HG02852 (cell line): Measurements from ENCODE around the gene WFDC2.

Experiments
- ATAC-seq: cut with Tn5 transposase; IDR thresholded peaks from one replicate; pipeline ENCODE4 v1.9.1; 2021; ENCODE audit warnings: mild to moderate bottlenecking, moderate library complexity; ENCODE audit not compliant: unreplicated experiment

Gene WFDC2

DNA sequence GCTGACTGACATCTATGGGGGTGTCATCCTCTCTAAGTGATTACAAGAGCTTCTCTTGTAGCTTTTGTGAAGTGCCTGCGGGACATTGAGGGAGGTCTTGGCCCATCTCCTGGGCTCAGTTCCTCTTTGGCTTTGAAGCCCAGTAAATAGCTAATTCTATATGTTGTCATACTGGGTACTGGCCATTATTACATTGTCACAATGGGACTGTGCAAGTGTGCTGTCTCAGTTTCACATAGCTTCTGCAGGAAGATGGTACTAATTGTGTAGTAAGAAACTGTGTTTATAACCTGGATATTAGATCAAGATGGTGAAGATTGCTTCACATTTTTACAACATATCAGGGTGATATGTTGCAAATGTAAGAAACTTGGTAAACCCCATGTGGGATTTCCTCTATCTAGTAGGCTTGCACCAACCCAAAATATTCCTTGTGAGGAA is 26.0 kb downstream of the WFDC2 start:
- ATAC-seq: no peak

DNA sequence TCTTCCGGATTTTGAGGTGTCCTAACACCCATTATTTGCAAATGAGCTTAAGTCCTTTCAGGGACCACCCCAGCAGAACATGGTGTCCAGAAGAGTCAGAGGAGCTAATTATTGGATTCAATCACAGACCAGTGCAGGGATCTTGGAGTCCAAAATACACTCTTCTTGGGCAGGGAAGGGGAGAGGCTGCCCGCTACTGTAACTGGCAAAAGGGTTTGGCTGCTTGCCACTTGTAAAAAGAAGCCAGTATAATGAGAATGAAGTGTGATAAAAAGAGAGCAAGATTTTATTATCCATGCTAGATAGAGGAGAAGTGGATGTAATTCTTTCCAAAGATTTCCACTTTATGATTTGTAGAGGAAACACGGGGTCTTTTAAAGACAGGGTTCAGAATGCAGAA is 26.6 kb downstream of the WFDC2 start:
- ATAC-seq: no peak

DNA sequence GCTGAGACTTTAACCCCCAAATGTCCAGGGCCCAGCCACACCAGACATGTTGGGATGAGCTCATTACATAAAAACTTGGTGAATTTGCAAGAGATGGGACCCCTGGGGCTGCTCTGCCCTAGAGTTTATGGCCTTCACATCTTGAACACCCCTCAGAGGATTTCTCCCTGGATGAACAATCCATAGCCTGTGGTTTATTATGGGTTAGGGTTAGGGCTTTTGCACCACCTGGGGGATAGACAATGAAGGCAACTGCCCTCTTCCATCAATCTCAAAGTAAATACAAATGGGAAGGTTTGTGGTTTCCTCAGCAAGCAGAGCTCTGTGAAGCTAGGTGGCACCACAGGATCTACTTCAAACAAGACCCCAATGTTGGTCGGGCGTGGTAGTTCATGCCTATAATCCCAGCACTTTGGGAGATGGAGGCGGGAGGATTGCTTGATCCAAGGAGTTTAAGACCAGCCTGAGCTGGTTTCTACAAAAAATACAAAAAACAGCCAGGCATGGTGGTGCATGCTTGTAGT is 28.5 kb downstream of the WFDC2 start:
- ATAC-seq: no peak

DNA sequence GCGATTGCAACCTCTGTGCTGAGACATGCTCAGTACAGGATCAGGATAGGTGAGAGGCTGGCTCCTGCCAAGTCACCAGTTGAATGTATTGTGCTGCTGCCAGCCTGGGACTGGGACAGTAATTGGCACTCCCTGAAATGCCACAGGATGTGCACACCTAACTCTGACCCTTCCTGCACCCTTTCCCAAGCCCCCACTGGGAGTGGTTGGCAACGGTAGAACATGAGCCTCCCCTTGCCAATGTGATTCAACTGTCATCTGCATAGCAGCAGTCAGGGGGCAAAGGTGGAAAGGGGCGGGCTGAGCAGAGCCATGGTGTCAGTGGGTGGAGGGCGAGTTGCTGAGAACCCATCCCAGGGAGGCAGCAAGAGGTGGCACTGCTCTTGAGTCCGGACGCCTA is 30.5 kb downstream of the WFDC2 start:
- no peak for ATAC-seq

DNA sequence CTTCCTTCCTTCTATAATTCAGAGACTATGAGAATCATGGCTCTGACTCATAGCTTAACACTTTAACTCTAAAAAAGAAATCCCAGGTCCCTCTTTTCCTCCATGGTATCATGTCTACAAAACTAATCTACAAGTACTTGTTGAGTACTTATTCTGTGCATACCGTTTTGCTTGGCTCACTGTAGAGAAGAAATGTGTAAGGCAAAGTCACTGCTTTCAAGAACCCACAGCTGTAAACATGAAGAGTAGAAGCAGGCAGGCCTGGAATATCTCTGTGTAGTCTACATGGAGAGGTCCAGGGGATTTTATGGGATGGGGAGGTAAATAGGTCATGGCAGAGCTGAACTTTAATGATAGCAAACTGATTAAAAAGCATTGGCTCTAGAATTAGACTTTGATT is 32.0 kb downstream of the WFDC2 start:
- ATAC-seq: no peak

DNA sequence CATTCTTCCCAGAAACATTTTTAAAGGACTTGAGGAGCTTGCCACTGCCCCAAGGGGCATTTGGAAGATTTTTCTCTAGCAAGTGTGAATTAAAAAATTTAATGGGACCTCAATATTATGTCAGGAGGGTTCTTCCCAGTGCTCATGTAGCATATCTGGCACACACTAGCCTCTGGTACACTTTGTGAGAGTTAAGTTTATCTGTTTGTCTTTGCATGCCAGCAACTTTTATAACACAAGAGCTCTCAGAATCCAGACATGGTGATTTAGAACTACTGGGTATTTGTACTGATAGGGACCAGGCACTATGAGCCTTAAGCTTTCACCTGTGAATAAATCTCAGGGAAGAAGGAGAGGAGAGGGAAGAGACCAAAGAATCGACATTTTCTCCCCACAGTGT is 33.0 kb downstream of the WFDC2 start:
- no peak for ATAC-seq

DNA sequence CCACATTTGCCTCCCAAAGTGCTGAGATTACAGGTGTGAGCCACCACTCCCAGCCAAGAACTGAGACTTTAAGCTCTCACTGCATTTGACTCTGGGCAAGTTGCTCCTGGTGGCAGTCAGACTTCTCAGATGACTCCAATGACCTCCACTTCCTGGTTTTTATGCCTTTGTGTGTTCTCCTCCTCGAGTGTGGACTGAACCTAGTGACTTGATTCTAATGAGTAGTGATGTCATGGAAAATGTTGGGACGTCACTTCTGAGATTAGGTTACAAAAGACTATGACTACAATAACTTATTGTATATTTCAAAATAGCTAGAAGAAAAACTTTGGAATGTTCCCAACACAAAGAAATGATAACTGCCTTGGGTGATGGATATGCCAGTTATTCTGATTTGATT is 33.9 kb downstream of the WFDC2 start:
- ATAC-seq: no peak

DNA sequence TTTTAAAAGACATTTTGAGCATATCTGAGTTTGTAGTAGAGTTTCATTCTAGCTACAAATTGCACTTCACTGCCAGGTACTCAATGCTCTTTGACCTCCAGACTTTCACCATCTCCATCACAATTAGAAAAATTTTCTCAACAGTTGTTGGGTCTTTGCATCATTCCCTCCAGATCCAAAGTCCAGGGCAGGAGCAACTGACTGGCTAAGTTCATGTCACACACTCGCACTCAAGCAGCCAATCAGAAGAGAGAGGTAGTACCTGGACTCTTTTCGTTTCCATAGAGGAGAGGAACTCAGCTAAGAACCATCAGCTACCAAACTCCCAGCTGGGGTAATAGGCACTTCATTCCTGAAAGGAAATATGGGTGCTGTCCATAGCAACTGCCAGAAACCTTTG is 36.8 kb downstream of the WFDC2 start:
- no peak for ATAC-seq

DNA sequence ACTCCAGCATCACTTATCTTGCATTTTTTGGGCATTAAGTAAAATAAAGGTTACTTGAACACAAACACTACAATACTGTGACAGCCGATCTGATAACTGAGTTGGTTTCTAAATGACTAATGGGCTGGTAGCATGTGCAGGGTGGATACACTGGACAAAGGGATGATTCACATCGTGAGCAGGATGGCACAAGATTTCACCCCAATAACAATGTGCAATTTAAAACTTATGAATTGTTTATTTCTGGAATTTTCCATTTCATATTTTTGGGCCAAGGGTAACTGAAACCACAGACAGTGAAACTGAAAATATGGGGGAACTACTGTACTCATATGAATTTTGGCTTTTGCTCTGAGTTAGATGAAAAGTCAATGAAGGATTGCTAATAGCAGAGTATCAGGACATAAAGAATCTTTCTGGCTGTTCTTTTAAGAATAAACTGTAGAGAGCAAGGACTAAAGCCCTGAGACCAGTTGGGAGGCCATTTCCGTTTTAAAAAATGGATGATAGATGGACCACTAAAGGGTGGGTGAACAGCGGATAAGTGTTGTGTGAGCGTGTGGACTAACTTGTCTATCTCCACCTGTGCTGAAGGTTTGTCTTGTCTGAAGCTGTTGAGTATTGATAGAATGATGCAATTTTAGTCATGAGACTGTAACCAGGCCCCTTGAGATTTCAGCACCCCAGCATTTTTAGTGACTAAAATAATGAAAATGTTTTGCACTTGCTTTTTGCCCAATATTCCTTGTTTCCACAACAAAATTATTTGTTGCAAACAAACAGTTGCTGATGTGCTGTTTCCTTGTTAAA is 37.7 kb downstream of the WFDC2 start:
- ATAC-seq: no peak

DNA sequence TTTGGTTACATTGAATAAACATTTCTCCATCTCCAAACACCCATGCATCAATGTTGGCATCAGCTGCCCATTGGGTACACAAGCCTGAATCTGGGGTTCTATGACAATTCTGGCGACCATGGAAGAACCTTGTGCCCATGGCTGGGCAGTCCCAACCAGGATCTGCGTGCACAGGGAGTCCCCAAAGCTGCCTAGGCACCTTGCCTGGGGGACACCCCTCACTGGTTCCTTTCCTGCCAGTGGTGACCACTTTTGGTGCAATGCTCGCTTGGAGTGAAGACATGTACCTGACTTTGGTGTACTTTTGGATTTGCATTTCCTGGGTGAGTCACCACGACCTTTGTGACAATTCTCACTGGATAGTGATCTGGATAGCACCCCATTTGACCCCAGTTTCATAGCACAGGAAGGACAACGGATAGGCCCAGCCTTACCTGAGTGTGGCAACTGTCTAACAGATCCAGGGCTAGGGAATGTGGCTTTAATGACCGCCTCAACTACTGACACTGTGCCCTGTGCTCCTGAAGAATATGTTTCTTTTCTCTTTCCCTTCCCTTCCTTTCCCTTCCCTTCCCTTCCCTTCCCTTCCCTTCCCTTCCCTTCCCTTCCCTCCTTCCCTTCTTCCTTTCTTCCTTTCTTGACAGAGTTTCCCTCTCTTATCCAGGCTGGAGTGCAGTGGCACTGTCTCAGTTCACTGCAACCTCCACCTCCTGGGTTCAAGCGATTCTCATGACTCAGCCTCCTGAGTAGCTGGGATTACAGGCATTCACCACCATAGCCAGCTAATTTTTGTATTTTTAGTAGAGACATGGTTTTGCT is 38.7 kb downstream of the WFDC2 start:
- no peak for ATAC-seq

DNA sequence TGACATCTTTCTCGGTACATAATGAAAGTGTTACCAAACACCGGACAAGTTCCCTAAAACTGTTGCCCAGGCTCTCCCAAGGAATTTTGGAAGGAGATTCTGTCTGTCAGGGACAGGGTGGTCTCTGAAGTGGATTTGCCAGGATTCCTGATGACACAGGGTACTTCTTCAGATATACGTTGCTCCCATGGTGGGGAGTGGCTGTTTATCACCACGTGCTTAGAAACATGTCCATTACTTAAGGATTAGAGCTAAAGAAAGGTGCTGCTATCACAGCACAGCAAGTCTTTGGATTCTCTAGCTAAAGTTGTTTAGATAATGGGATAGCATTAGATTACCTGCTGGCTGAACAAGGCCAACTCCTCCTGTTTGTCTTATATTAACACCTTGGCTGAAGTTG is 39.5 kb downstream of the WFDC2 start:
- ATAC-seq: no peak

DNA sequence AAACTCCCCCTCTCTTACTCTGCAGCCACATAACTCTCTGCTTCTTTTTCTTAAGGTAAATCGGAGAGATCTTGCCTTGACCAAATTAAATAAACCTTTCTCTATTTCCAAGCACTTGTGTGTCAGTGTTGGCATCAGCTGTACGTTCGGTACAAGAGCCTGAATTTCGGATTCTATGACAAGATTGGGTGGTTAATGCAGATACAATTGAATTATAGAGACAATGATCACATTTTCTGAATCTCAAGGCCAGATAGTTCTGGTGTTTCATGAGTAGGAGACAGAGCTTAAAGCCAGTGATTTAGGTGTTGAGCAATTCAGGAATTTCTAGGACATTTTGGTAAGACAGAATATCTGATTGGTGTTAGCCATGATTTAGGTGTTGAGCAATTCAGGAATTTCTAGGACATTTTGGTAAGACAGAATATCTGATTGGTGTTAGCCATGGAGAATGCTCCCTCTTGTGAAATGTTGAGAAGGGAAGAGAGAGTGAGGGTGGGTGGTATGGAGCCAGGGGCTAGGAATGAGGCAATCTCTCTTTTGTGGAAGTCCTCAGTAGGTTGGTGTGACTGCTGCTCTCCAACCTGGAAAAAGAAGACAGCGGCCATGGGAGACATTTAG is 40.8 kb downstream of the WFDC2 start:
- no peak for ATAC-seq

DNA sequence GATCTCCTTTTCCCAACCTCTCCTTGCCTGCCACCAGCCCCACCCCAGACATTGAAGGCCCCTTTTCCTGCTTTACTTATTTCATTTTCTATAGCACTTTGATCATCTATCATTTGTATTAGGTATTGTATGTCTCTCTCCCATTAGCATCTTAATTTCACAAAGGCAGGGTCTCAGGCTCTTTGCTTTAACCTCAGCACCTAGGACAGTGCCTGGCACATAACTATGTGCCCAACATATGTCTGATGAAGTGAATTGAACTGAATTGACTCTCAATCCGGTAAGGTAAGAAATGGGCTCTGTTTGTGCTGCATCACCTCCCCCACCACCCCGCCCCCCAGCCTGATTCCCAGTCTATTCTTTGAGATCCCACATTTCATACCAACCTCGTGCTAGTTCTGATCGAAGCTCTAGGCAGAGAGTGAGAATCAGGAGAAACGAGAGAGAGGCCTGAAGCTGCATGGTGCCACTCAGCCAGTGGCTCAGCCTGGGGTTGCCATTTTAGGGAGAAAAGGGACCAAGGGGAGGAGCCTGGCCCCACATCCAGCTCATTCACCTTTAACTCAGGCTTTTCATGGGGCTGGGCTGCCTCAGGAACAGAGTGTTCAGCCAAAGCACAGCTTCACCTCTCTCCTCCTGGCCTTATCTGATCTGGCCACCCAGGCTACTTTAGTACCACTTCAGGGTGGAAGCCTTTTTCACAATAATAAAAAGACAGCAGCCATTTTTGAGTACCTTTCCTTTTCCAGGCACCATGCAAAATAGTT is 45.8 kb downstream of the WFDC2 start, which contains the start of gene SPINT3:
TSS of gene SPINT3 (minus strand) at position 476 of the 767 bp plus-strand sequence. CDS start at position 462, 14 bp downstream.
- ATAC-seq: no peak

DNA sequence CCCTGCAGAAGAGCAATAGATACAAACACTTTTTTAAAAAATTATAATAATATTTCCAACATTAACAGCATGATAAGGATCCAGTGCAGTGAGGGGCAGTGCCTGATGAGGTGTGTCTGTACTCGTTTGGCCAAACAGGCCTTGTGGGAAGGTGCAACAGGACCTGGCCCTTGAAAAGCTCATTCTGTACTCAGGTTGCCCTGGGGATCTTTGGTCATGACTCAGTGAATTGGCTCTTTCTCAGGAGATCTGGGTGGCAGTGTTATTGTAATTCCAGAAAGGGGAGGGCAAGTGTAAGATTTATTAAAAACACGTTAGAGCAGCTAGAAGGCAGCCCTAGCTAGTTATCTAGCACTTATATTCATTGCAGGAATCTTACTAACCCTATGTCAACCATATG is 48.7 kb downstream of the WFDC2 start:
- no peak for ATAC-seq

DNA sequence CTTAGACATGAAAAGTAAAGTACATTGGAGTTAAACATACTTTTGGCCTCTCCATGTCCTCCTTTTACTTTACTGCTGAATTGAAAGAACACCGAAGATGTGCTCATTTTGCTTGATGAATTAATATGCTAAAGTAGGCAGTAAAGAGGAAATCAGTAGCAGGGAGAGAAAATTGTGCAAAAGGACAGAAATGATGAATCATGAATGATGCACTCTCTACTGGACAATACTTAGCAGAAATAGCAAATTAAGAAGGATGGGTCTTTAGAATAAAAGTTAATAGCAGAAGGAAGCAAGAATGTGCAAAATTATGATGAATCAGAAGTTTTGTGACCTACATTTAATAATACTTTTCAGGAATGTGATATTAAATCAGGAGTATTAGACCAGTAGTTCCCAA is 54.3 kb downstream of the WFDC2 start:
- ATAC-seq: no peak

DNA sequence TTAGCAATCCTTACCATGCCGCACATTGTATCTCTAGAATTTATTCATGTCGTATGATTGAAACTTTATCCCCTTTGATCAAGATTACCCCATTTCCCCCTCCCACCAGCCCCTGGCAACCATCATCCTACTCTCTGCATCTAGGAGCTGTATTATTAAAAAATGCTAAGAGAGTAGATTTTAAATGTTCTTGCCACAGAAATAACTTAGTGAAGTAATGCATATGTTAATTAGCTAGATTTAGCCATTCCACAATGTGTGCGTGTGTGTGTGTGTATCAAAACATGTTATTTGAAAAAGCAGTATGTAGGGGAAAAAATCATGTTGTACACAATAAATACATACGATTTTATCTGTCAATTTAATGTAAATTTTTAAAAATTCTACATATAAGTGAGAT is 57.7 kb downstream of the WFDC2 start:
- ATAC-seq: no peak
